HepG2 (cell line): Measurements from ENCODE around the gene ATRAID. TPM values are rescaled to one million over a fixed set of nuclear protein-coding genes. Genes with fewer than 3 reads are reported as not detected.

Experiments
- ATAC-seq: fragments of 200-7000 bp; cut with Tn5 transposase; 3 replicates; pipeline ENCODE4 v1.9.1; 2020; ENCODE audit warnings: mild to moderate bottlenecking, moderate library complexity
- BruUV-seq: library from RNA; stranded (reverse); fragments of 400-500 nt; replicated peaks from 2 replicates; lab custom pipeline; 2021; lab: Mats Ljungman, UMichigan
- CTCF ChIA-PET: fragments of 300-600 bp; formaldehyde crosslinking; extraction: SDS; loops from one replicate; lab custom pipeline; 2021; ENCODE audit warnings: low total read pairs, inconsistent platforms, low intra/inter-chr PET ratio; lab: Yijun Ruan, JAX
- POLR2A ChIA-PET: fragments of 350-600 bp; sonication (Branson Sonifier 250); formaldehyde crosslinking; loops from one replicate; lab custom pipeline; 2020; ENCODE audit warnings: antibody characterized with exemption, inconsistent platforms; lab: Yijun Ruan, JAX
- DNase-seq: peaks from one replicate; pipeline ENCODE4 v3.0.0-alpha.2; 2015; ENCODE audit warnings: low spot score
- FAIRE-seq: peaks from 3 replicates; lab custom pipeline; 2011; peaks lifted over from hg19 to GRCh38; lab: Jason Lieb, UNC
- H2AFZ ChIP-seq: one replicate; pipeline ENCODE4 v1.6.1; 2011; ENCODE audit warnings: low read length, inconsistent platforms
- H3K27ac ChIP-seq: fragments of 300-600 bp; 3 replicates; pipeline ENCODE4 v1.8.0; 2011; ENCODE audit warnings: mixed run types, mild to moderate bottlenecking, mixed read lengths, low read length, inconsistent platforms; ENCODE audit not compliant: insufficient read depth; ENCODE audit errors: extremely low read length
- H3K27me3 ChIP-seq, 2 experiments: fragments of 200-600 bp in 1 of 2; 2 replicates in 1 of 2; 3 replicates in 1 of 2; pipeline versions ENCODE4 v1.6.0 to v1.8.0; 2011; ENCODE audit warnings: low read length in 2 of 2, mild to moderate bottlenecking in 2 of 2, moderate library complexity in 2 of 2, inconsistent platforms in 1 of 2; ENCODE audit not compliant: insufficient read depth in 2 of 2, control insufficient read depth in 1 of 2
- H3K36me3 ChIP-seq, 2 experiments: fragments of 200-600 bp in 1 of 2; replicated peaks in 1 of 2; 2 replicates in 1 of 2; 3 replicates in 1 of 2; pipeline versions ENCODE4 v1.5.1 to v1.8.0; 2011; ENCODE audit warnings: low read length in 2 of 2, inconsistent platforms in 1 of 2; ENCODE audit not compliant: insufficient read depth in 2 of 2, control insufficient read depth in 1 of 2
- H3K4me1 ChIP-seq: 2 replicates; pipeline ENCODE4 v1.5.1; 2012; ENCODE audit warnings: low read length, inconsistent platforms; ENCODE audit not compliant: insufficient read depth
- H3K4me2 ChIP-seq: 2 replicates; pipeline ENCODE4 v1.6.0; 2011; ENCODE audit warnings: low read depth, low read length, inconsistent platforms
- H3K4me3 ChIP-seq, 3 experiments: fragments of 200-600 bp in 1 of 3; sonication (generic), shearing (Covaris generic) in 1 of 3; replicated peaks in 1 of 3; 2 replicates each; pipeline ENCODE4 v1.5.1; 2011 to 2016; ENCODE audit warnings: low read length in 3 of 3, inconsistent platforms in 2 of 3, low read depth in 2 of 3, mild to moderate bottlenecking in 2 of 3, control low read depth in 1 of 3, mixed read lengths in 1 of 3; ENCODE audit not compliant: insufficient read depth in 1 of 3
- H3K79me2 ChIP-seq: one replicate; pipeline ENCODE4 v1.6.1; 2011; ENCODE audit warnings: low read length, inconsistent platforms; ENCODE audit not compliant: insufficient read depth
- H3K9ac ChIP-seq: 2 replicates; pipeline ENCODE4 v1.6.0; 2011; ENCODE audit warnings: mild to moderate bottlenecking, low read depth, low read length, inconsistent platforms; ENCODE audit not compliant: insufficient read depth
- H3K9me3 ChIP-seq: 2 replicates; pipeline ENCODE4 v1.5.1; 2012; ENCODE audit warnings: mild to moderate bottlenecking, low read length
- H4K20me1 ChIP-seq: 2 replicates; pipeline ENCODE4 v1.6.0; 2011; ENCODE audit warnings: inconsistent platforms, mild to moderate bottlenecking, low read length, moderate library complexity; ENCODE audit not compliant: insufficient read depth
- BHLHE40 ChIP-seq: IDR thresholded peaks from 2 replicates; pipeline ENCODE4 v1.6.1; 2011; ENCODE audit warnings: low read length, improper control_type of control experiment
- ELF1 ChIP-seq: sonication (generic); formaldehyde crosslinking; IDR thresholded peaks from 2 replicates; pipeline ENCODE4 v1.4.0; 2020; ENCODE audit warnings: missing genetic modification reagents
- GMEB2 ChIP-seq: IDR thresholded peaks from 2 replicates; pipeline ENCODE4 v1.6.1; 2016; ENCODE audit warnings: missing biosample characterization, missing genetic modification reagents, low read depth
- ISX ChIP-seq: sonication (generic); formaldehyde crosslinking; conservative IDR thresholded peaks from 2 replicates; pipeline ENCODE4 v1.5.0; 2020; ENCODE audit warnings: missing genetic modification reagents
- ONECUT2 ChIP-seq: sonication (generic); formaldehyde crosslinking; IDR thresholded peaks from 2 replicates; pipeline ENCODE4 v1.4.0; 2020; ENCODE audit warnings: missing genetic modification reagents
- PAF1 ChIP-seq: IDR thresholded peaks from 2 replicates; pipeline ENCODE4 v1.6.1; 2016; ENCODE audit warnings: missing genetic modification reagents, missing compliant biosample characterization
- POLR2A ChIP-seq, 2 experiments: IDR thresholded peaks; 2 replicates each; pipeline ENCODE4 v1.6.1; 2011; ENCODE audit warnings: low read depth in 2 of 2, low read length in 2 of 2, mild to moderate bottlenecking in 1 of 2, moderate library complexity in 1 of 2; ENCODE audit not compliant: insufficient read depth in 1 of 2
- POLR2G ChIP-seq: fragments of 200-400 bp; formaldehyde crosslinking; IDR thresholded peaks from 2 replicates; pipeline ENCODE4 v1.6.1; 2018; ENCODE audit warnings: mild to moderate bottlenecking, low read depth, low read length, moderate library complexity
- REPIN1 ChIP-seq: sonication (generic); formaldehyde crosslinking; IDR thresholded peaks from 2 replicates; pipeline ENCODE4 v1.8.0; 2022; ENCODE audit warnings: missing genetic modification reagents, low read depth, mild to moderate bottlenecking, borderline replicate concordance
- SSRP1 ChIP-seq: IDR thresholded peaks from 2 replicates; pipeline ENCODE4 v1.6.1; 2016; ENCODE audit warnings: control low read depth
- ZC3H4 ChIP-seq: sonication (generic); formaldehyde crosslinking; IDR thresholded peaks from 2 replicates; pipeline ENCODE4 v1.4.0; 2020; ENCODE audit warnings: missing genetic modification reagents, borderline replicate concordance
- ZKSCAN1 ChIP-seq: fragments of 150-350 bp; IDR thresholded peaks from 2 replicates; pipeline ENCODE4 v1.6.1; 2014; ENCODE audit warnings: low read length
- ZNF317 ChIP-seq: sonication (generic); formaldehyde crosslinking; IDR thresholded peaks from 2 replicates; pipeline ENCODE4 v1.5.0; 2020; ENCODE audit warnings: mild to moderate bottlenecking, missing genetic modification reagents
- ZNF614 ChIP-seq: IDR thresholded peaks from 2 replicates; pipeline ENCODE4 v1.6.1; 2018; ENCODE audit warnings: missing biosample characterization, missing genetic modification reagents, inconsistent platforms, borderline replicate concordance
- ZNF616 ChIP-seq: sonication (generic); formaldehyde crosslinking; IDR thresholded peaks from 2 replicates; pipeline ENCODE4 v1.5.0; 2020; ENCODE audit warnings: low read depth, mild to moderate bottlenecking, missing genetic modification reagents
- WGBS: methylation state at CpG from one replicate; pipeline ENCODE4 v1.1.6; 2017; ENCODE audit warnings: low lambda C conversion rate; 5-methylcytosine and 5-hydroxymethylcytosine counted together
- in situ Hi-C: cut with HindIII; loops from 2 replicates; pipeline ENCODE4 v1.10.0; 2017; ENCODE audit warnings: low pct_unique_long_range_greater_than_20kb; ENCODE audit not compliant: extremely low pct_ligation_motif_present
- intact Hi-C: fragments of 100-400 bp; cut with micrococcal nuclease; formaldehyde crosslinking; loops from one replicate; pipeline ENCODE4 v1.10.0; 2022; ENCODE audit not compliant: unreplicated experiment
- polyA plus RNA-seq, 8 experiments: library from polyadenylated mRNA; depleted of rRNA in 3 of 8; stranded (reverse) in 7 of 8; unstranded in 1 of 8; fragments of >200 nt; fragmentation: Illumina TruSeq in 4 of 8; extraction: Trizol in 4 of 8; gene quantifications; 2 replicates each; pipeline versions ENCODE4 v1.2.1 to v1.2.3, GENCODE V29; 2011 to 2016; ENCODE audit warnings: low read depth in 4 of 8, missing spikeins in 1 of 8, mixed read lengths in 1 of 8; ENCODE audit not compliant: insufficient read depth in 1 of 8
- total RNA-seq, 5 experiments: library from RNA; depleted of rRNA; stranded (reverse); fragments of >200 nt; fragmentation: Illumina TruSeq; extraction: Trizol; gene quantifications; 2 replicates each; pipeline ENCODE4 v1.2.3, GENCODE V29; 2016; ENCODE audit warnings: low read depth in 1 of 5

Gene ATRAID
- total and polyA plus RNA-seq, 2 of the 13 experiments (the other 11 are each of a cell fraction or from before 2014, with no cell fraction given): 207 to 382 TPM

GRCh38 chr2:27247893-27248292 is 36.1 kb downstream of the ATRAID start:
- H3K27ac ChIP-seq: no peak overlapping the region
- in situ Hi-C loops (no loop called here), intact Hi-C loops (no loop called here)
- CTCF ChIA-PET: no interaction called here
- no peak overlapping the region for H3K9ac ChIP-seq
- DNase-seq: no peak
- POLR2A ChIA-PET: interaction anchor here (0.7 to 1.3 kb wide), 2 partner anchors 18 to 36 kb away, joined by 3 to 6 read pairs; partner anchors contain the start of genes ATRAID and SLC5A6
- H4K20me1 ChIP-seq: no peaks in the 10 kb centered on the region
- no peak for TF ChIP-seq ISX
- no peak for TF ChIP-seq REPIN1 (CRISPR knock-in tag)
- no peak for TF ChIP-seq ONECUT2
- TF ChIP-seq ZKSCAN1: peak; percentile 72
- peak; percentile 81 for TF ChIP-seq SSRP1 (CRISPR knock-in tag)
- peak in 1 of 2 experiments; percentile 34; a peak in 1 of 4 replicates for TF ChIP-seq POLR2A (IDR thresholded peaks at IDR 0.05; ENCODE audit: insufficient read depth in 1 of 2, low read depth in 2 of 2, low read length in 2 of 2)
- TF ChIP-seq POLR2G: peak; percentile 22; the same call in 1 of the 2 replicates
- 0 out of 2 replicates have a peak, but pooled peaks have one; percentile 8 for TF ChIP-seq PAF1
- TF ChIP-seq, all 625 proteins: peak for 5
- H3K9me3 ChIP-seq: no peaks in the 10 kb centered on the region
- no peaks in the 10 kb centered on the region for H3K79me2 ChIP-seq
- H3K27me3 ChIP-seq: peaks cover 0 to 13% of the 10 kb centered on the region in 2 experiments; a peak in 3 of 5 replicates
- 82% methylated on average over 4 of the region's 4 CpGs for WGBS
- FAIRE-seq (no peak), ATAC-seq (no peak)
- H3K36me3 ChIP-seq: peaks cover 8 to 16% of the 10 kb centered on the region in 2 experiments
- no peak overlapping the region for H3K4me3 ChIP-seq
- no peak overlapping the region for H3K4me2 ChIP-seq
- H3K4me1 ChIP-seq: peaks cover 25% of the 10 kb centered on the region
- no peak overlapping the region for H2AFZ ChIP-seq
- BruUV-seq: TSS peak; percentile 18

GRCh38 chr2:27249159-27249890 is 37.5 kb downstream of the ATRAID start:
- DNase-seq (no peak), ATAC-seq (peak; percentile 12), FAIRE-seq (no peak)
- peaks cover 2% of the 10 kb centered on the region in 2 experiments; a peak in 3 of 5 replicates for H3K36me3 ChIP-seq
- H3K4me2 ChIP-seq: peak overlapping the region; percentile 94
- TF ChIP-seq POLR2A (IDR thresholded peaks at IDR 0.05; ENCODE audit: insufficient read depth in 1 of 2, low read depth in 2 of 2, low read length in 2 of 2): 0 out of 4 replicates have a peak, but pooled peaks of 1 of the 2 experiments have one; percentile 7
- 0 out of 2 replicates have a peak, but pooled peaks have one; percentile 1 for TF ChIP-seq ELF1 (CRISPR knock-in tag)
- no peak for TF ChIP-seq ZNF317 (CRISPR knock-in tag)
- no peak for TF ChIP-seq ZNF616 (CRISPR knock-in tag)
- TF ChIP-seq GMEB2 (CRISPR knock-in tag): no peak
- 0 out of 2 replicates have a peak, but pooled peaks have one; percentile 29 for TF ChIP-seq ZC3H4
- TF ChIP-seq ZNF614 (CRISPR knock-in tag): no peak
- no peak for TF ChIP-seq BHLHE40
- no peaks in the 10 kb centered on the region for H3K9me3 ChIP-seq
- intact Hi-C loops (no loop called here), in situ Hi-C loops (no loop called here)
- 13% methylated on average over 12 of the region's 12 CpGs for WGBS
- H4K20me1 ChIP-seq: no peaks in the 10 kb centered on the region
- H3K27me3 ChIP-seq: peaks cover 0 to 13% of the 10 kb centered on the region in 2 experiments; a peak in 3 of 5 replicates
- peak overlapping the region; percentile 66; the same call in 1 of the 2 replicates for H3K9ac ChIP-seq
- peaks cover 25% of the 10 kb centered on the region for H3K4me1 ChIP-seq
- H2AFZ ChIP-seq: peak overlapping the region; percentile 85
- H3K79me2 ChIP-seq: no peaks in the 10 kb centered on the region
- CTCF ChIA-PET: interaction anchor here (1.9 to 3.6 kb wide), 3 partner anchors 15 to 54 kb away, joined by 7 to 38 read pairs (median 22); no protein-coding TSS in a partner anchor
- POLR2A ChIA-PET: interaction anchor here (0.7 to 2.1 kb wide), 7 partner anchors 9 to 168 kb away, joined by 3 to 6 read pairs (median 4); partner anchors contain the start of genes ATRAID and SLC5A6
- no peak overlapping the region for H3K27ac ChIP-seq
- BruUV-seq: no TSS peak
- peak overlapping the region in 2 of 3 experiments; percentile 31 to 70; a peak in 3 of 6 replicates for H3K4me3 ChIP-seq
